HCT116 (cell line): Measurements from ENCODE around the gene CPN2.

ENCODE experiments used
- CBX3 ChIP-seq: IDR thresholded peaks from 2 replicates; pipeline ENCODE4 v1.6.1; 2012; ENCODE audit warnings: low read depth
- CEBPB ChIP-seq: IDR thresholded peaks from 2 replicates; pipeline ENCODE4 v1.6.1; 2012; ENCODE audit warnings: low read depth
- CTCF ChIP-seq, 3 experiments: fragments of 200-600 bp in 1 of 3; sonication (generic) in 1 of 3; IDR thresholded peaks in 2 of 3; conservative IDR thresholded peaks in 1 of 3; 2 replicates each; pipeline ENCODE4 v1.5.1; 2012 to 2017; ENCODE audit warnings: low read depth in 2 of 3, low read length in 2 of 3, antibody characterized with exemption in 1 of 3, borderline replicate concordance in 1 of 3, control low read depth in 1 of 3, mild to moderate bottlenecking in 1 of 3, mixed read lengths in 1 of 3, mixed run types in 1 of 3, moderate library complexity in 1 of 3; ENCODE audit not compliant: insufficient read depth in 1 of 3
- EZH2 ChIP-seq: fragments of 200-600 bp; sonication (generic); IDR thresholded peaks from 2 replicates; pipeline ENCODE4 v1.6.1; 2017; ENCODE audit warnings: antibody characterized with exemption, mixed run types
- EZH2phosphoT487 ChIP-seq: fragments of 200-600 bp; IDR thresholded peaks from 2 replicates; pipeline ENCODE4 v1.6.1; 2018; ENCODE audit warnings: antibody characterized with exemption, borderline replicate concordance
- FOSL1 ChIP-seq: IDR thresholded peaks from 2 replicates; pipeline ENCODE4 v1.6.1; 2012; ENCODE audit warnings: low read depth
- MAX ChIP-seq: IDR thresholded peaks from 2 replicates; pipeline ENCODE4 v1.6.1; 2012
- POLR2A ChIP-seq: IDR thresholded peaks from 2 replicates; pipeline ENCODE4 v1.7.0; 2011; ENCODE audit warnings: borderline replicate concordance; ENCODE audit not compliant: insufficient read depth, insufficient read length; ENCODE audit errors: extremely low read depth
- POLR2AphosphoS5 ChIP-seq: IDR thresholded peaks from 2 replicates; pipeline ENCODE4 v1.6.1; 2011; ENCODE audit warnings: mild to moderate bottlenecking, low read depth, low read length, moderate library complexity
- RAD21 ChIP-seq: IDR thresholded peaks from 2 replicates; pipeline ENCODE4 v1.6.1; 2012; ENCODE audit warnings: low read depth, mild to moderate bottlenecking
- SP1 ChIP-seq: IDR thresholded peaks from 2 replicates; pipeline ENCODE4 v1.6.1; 2012; ENCODE audit warnings: low read depth
- TCF7L2 ChIP-seq: IDR thresholded peaks from 2 replicates; pipeline ENCODE4 v1.7.0; 2011; ENCODE audit warnings: borderline replicate concordance, inconsistent platforms; ENCODE audit not compliant: insufficient read depth, insufficient read length; ENCODE audit errors: extremely low read depth
- ZFX ChIP-seq: fragments of 450-650 bp; IDR thresholded peaks from 2 replicates; pipeline ENCODE4 v1.6.1; 2017
- ZNF274 ChIP-seq: fragments of 200-500 bp; sonication (Bioruptor generic); IDR thresholded peaks from 2 replicates; pipeline ENCODE4 v1.6.1; 2014; ENCODE audit warnings: mild to moderate bottlenecking, low read depth, low read length, inconsistent platforms

DNA sequence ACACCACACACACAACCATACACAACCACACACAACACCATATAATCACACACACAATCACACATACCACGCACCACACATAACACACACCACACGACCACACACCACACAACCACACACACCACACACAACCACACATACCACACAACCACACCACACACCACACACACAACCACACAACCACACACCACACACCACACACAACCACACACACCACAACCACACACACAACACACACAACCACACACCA, 24.2 kb downstream of the CPN2 start:
- TF ChIP-seq CTCF (IDR thresholded peaks at IDR 0.05 in 2 of 3, conservative IDR thresholded peaks at IDR 0.05 in 1 of 3; ENCODE audit: borderline replicate concordance in 1 of 3, insufficient read depth in 1 of 3, low read depth in 2 of 3, low read length in 2 of 3) (no peak), ZNF274 (no peak), MAX (no peak), TCF7L2 (no peak), POLR2AphosphoS5 (no peak), ZFX (no peak), EZH2phosphoT487 (no peak), RAD21 (no peak), CBX3 (no peak), EZH2 (no peak), CEBPB (no peak), POLR2A (no peak), SP1 (no peak), FOSL1 (no peak)
